T1000 (cell line): ENCODE measurements around the gene MEGF6.

Experiments
- DNase-seq: peaks from one replicate; lab custom pipeline; 2025; ENCODE audit warnings: mixed read lengths; lab: John Stamatoyannopoulos, UW

MEGF6 gene

DNA sequence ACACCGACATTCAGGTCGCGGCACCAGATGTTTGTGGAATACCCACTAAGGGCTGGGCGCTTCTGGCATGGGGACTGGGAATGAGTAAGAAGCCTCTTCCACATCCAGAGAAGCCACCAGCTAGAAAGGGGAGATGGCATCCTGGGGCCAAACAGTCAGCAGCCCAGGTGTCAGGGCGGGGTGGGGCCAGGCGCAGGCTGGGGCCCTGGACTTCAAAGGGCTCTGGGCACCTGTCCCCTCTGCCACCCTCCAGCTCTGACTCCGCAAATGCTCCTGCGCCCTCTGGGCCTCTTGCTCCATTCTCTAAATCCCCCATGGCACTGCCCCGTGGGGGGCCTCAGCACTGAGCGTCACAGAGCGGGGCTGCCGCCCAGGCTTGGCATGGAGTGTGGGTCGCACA is 70.4 kb downstream of the MEGF6 start:
- no peak for DNase-seq

DNA sequence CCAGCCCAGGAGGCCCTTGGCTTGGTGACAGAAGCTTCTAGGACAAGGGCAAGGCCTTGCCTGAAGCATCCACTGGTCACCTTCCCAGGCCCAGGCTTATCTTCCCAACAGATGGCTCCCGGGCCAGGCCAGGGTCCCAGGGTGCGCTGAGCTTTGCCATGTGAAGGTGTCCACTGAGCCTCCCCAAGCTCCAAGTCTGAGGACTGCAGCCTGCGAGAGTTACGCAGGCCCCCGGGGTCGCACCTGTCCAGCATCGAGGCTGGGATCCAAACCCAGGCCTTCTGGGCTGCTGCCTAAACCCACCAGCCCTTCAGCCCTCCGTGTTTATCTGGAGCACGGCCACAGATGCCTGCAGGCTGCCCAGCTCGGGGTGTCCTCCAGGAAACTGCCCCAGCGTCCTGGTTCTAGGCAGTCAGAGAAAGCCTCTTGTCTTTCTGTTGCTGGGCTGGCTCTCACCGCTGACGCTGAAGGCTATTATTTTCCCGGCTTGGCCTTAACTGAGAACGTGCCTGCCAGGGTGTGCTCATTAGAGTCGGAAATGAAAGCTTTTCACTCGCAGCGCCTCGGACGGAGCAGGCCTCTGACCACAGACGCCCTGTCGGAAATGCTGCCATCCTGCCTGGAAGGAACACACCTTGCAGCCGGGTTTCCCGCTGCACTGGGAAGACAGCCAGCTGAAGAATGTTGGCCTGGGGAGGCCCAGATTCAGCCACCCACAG is 71.4 kb downstream of the MEGF6 start:
- no peak for DNase-seq

DNA sequence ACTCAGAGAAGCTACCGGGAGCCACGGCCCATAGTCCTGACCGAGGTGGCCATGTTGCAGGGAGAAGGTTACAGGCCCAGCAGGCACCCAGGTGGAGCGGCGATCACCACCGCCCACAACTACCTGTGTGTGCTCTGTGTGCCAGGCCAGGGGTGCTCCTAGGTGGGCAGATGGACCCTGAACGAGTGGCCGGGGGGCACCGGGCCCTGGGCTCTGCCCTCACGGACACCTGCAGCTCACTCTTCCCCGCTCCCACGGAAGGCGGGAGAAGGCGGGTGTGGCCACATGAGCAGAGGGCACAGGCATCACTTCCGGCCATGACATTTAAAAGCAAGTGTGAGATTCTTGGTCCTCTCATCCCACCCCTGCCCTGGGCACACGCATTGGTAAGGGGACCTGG is 73.9 kb downstream of the MEGF6 start:
- DNase-seq: no peak

DNA sequence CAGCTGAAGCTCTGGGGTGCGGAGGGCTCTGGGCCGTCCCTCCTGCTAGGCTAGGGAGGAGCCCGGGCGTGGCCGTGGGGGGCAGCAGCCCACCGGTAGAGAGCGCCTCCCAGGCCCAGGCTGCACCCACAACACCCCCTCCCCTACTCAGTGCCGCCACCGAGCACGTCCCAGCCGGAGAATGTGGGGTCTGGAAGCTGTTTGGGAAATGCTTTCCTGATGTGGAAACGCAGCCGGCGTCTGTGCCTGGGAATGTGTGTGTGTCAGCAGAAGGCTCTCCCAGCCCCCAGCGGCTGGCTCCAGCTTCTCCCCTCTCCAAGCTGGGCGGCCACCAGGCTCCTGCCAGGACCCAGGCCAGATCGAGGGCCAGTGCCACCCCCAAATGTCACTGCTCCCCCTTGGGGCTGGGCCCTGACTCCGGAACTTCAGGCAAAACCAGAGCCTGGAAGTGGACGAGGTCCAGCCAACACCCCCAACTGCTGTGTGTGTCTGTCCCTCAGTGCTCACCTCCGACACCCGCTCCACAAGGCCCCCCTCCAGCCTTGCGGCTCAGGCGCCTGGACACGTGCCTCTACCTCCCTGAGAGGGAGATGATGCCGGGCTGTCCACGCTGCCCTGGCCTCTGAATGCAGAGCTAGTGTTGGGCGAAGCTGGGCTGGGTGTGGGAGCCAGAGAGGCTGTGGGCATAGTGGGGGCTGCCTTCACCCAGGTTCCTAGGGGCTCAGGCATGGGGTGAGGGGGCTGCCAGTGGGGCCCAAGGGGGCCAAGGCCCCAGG is 74.7 kb downstream of the MEGF6 start:
- DNase-seq: no peak

DNA sequence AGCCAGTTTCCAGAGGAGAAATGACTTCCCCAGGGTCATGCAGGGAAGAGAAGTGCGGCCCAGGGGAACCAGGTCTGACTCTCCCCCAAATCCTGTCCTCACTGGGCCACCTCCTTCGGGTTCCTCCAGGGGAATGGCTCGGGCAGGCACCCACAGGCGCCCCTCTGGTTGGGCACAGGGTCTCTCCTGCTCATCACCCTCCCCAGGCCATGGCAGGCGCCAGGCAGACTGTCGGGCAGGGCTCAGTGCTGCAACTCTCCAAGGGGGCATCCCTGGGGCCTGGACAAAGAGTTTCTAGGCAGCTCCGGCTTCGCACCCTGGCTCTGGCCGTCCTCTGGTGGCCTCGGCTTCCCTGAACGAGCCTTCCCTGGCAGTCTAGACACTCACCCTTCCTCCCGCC is 75.6 kb downstream of the MEGF6 start:
- DNase-seq: no peak

DNA sequence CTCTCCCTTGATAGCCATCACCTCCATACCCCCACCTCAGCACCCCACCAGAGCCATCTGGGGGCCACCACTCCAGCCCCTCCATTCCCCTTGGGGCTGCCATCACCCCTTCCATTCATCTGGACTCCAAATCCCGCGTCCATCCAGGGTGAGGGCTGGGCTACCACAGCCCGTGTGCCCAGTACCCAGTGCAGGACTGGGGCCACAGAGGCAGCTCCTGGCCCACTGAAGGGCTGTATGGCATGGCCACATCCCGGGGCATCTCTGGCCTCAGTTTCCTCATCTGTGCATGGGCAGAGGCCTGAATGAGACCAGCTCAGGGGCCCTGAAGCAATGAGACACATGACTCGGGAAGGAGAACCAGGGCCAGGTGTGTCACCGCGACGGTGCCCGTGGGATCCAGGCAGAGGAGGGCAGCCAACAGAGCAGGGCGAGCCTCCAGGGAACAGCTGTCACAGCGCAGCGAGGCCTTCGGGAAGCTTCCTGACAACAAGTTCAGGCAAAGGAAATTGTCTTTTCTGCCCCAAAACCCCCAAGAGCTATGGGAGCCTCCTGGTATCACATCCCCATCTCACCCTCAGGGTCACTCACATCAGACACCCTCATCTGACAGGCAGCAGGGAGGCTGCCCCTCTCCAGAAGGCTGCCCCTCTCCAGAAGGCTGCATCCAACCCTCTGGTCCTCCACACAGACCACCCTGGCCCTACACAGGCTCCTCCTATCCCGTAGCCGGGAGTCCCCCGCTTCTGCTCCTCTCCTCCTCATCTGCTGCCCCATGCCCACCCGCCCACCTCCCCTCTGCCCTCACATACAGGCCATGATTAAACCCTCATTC is 76.3 kb downstream of the MEGF6 start:
- no peak for DNase-seq

DNA sequence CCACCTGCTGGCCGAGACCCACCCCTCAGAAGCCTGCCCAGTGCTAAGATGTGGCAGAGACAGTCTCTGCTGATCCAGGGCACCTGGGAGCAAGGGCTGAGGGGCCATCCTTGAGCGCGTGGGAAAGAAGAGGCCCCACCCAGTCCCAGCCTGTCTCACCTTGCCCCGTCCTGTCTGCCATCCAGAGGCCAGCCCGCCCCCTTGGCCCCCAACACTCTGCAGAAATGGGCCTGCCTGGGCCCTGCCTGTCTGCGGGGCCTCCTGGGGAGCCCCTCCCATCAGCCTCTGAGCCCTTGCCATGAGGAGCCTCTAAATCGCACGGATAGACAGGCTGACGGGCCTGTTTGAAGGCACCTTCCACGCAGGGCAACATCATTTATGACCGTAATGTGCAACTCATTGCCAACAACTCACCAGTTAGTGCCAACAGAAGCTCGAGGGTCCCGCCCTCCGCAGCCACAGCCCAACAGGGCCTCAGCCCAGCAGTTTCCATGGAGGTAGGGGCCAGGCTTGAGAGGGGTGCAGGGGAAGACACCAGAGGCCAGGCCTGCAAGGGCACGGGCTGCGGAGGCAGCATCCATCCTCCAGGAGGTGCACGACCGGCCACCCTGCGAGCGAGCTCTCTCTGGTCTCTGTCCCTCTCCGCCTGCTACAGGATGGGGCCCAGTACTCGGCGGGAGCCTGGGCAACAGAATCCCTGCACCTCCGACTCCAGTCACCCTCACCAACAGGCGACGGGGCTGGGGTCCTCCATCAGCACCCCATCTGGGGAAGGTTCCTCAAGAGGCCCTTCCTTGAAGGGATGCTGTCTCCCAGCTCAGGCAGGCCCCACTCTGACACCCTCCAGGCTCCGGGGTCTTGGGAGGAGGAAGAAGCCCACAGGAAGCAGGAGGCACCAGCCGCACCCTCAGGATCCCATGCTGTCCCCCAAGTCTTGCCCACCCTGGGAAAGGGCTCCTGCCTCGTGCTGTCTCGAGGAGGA is 78.0 kb downstream of the MEGF6 start:
- DNase-seq: no peak

DNA sequence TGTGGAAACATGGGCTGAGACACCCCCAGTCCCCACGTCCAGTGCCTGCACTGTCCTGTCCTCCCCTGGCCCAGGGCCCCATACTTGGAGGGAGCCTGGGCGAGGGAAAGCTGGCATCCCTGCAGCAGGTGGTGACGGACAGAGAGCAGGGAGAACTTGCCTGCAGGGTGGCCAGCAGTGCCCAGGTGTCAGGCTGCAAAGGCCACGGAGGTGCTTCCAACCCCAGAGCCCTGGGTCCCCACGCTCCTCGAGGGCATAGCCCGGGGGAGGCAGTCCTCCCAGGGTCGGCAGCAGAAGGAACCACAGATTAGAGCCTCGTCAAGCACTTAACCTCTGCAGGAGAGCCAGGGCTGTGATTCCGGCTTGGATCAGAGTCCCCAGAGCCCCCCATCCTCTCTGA is 79.4 kb downstream of the MEGF6 start:
- DNase-seq: no peak

DNA sequence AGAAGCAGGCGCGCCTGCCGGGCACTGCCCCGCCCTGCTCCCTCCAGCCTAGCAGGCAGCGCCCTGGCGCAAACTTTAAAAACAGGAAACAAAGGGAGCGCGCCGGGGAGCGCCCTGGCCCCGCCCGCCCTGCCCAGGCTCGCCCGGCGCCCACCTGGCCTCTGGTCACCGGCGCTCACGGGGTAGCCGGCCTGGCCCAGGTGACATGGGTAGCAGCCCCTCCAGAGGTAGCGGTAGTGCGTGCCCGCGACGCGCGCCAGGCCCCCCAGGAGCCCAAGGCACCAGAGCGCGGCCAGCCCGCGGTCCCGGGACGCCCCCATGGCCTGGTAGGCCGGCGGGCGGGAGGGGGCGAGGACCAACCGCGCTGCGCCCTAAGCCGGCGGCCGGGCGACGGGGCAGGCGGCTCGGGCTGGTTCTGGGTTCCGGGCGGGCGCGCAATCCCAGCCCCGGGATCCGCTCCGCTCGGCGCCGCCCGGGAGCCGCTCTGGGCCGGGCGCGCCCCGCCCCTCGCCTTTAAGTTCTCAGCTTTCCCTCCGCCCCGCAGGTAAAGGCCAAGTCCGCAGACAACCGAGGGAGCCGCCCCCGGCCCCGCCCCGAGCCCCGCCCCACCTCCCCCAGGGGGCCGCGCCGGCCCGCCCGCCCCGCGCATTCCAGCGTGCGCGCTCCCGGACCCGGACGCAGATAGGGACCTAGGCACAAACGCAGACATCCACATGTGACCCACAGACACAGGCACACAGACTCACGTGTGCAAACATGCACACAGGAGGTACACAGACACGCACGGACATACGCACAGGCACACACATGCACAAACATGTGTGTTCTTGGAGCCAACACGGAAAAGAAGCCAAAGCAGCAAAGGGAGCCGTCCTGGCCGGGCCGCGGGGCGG is 80.1 kb downstream of the MEGF6 start:
- no peak for DNase-seq

DNA sequence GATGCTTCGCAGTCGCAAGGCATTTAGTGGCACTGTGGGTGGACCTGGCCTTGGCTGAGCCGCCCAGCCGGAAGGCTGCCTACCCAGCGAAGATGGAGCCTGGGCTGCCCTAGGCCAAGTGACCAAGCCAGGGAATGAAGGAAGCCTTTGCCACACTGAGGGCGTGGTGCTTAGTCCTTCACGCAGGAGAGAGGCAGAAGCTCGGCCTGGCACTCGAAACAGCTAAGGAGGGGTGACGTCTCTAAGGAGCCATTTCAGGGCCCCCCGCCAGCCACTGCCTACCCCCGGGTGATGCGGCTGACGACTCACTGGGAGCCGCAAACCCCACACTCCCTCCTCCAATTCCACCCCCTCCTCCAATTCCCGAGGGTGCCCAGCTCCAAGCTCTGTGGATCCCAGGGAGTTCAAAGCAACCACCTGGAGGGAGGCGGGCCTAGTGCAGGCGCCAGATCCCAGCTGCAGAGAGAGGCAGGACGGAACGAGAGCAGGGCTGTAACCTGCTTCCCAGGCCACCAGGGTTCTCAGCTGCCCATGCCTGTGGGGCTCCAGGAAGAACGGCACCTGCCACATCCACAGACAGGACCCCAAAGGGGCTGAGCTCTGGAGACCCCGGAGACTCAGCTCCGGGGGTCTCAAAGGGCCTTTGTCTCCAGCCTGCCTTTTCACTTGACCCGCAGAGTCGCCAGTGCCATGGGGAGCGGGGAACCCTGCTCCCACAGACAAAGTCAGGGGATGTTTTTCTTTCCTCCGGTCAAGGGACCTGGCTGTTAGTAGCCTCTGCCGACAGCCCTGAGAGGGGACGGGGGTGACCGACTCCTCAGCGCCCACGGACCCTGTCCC is 81.0 kb downstream of the MEGF6 start:
- DNase-seq: no peak

DNA sequence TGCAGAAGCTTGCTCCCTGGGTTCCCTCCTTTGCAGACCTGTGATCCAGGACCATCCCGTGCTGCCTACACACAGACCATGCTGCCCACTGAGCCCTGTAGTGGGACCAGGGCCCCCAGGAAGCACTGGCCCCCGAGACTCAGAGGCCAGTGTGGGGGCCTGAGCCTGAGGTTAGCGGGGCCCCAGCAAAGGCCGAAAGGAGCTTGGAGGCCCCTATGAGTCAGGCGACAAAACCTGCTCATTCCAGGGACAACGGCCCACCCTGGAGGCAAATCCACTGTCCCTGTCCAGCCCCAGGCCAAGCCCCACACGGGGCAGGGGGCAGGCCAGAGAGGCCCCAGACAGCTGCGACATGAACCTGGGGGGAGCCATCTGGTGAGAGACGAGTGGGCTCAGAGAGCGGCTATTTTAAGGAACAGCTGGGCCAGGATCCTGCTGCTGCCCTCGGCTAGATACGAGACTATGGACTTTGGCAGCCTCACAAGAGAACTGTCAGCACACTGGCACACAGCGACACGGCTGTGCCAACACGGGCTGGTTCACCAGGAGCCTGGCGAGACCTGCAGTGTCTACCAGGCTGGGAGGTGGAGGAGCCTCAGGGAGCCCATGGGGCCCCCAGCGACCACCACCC is 82.1 kb downstream of the MEGF6 start:
- DNase-seq: no peak

DNA sequence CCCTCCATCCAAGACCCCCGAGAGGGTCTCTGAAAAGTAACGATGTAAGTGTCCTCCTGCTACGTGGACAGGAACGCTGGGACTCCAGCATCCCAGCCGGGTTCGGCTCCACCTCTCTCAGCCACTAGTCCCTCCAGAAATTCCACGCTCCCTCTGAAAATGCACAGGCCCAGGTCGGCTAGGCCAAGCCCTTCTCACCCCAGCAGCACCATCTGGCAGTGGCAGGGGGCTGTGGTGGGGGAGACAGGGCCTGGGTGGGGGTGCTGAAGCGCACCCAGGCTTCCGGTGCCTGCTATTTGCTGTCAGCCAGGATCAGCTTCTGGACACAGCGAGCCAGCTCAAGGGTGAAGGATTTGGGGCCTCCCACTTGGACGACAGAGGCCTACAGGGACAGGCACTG is 83.5 kb downstream of the MEGF6 start:
- DNase-seq: no peak

DNA sequence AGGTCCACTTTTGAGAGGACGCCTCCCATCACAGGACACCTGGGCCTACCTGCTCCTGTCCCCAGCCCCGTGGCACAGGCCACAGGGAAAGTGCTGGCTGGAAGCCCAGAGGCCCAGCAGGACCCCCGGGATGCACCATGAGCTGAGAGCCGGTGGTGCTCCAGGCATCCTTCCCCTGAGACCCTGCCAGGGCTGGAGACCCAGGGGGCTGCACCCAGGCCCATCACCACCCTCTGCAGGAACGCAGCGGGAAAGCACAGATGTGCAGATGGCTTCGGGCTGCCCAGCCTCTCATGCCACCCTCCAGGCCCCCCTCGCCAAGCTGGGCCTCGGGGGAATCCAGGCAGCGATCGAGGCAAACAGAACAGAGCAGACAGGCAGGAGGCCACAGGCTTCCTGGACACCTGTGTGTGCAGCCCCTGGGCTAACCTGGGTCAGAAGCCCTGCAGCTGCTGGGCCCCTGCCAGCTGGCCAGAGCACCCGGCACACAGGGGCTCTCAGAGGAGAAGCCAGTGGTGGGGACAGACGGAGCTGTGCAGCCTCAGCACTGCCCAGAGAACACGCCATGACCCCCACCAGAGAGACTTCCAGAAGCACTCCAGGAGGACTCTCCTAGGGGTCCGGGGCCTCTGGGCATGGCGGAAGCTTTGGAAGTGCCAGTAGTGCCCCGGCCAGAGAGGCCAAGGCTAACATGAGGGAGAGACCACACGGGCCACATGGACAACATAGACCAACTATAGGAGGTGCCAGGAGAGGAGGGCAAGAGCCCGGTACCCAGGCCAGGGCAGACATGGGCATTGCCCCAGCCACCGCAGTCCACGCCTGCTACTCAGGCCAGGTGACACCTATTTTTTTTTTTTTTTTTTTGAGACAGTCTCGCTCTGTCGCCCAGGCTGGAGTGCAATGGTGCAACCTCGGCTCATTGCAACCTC is 85.5 kb downstream of the MEGF6 start:
- DNase-seq: no peak

DNA sequence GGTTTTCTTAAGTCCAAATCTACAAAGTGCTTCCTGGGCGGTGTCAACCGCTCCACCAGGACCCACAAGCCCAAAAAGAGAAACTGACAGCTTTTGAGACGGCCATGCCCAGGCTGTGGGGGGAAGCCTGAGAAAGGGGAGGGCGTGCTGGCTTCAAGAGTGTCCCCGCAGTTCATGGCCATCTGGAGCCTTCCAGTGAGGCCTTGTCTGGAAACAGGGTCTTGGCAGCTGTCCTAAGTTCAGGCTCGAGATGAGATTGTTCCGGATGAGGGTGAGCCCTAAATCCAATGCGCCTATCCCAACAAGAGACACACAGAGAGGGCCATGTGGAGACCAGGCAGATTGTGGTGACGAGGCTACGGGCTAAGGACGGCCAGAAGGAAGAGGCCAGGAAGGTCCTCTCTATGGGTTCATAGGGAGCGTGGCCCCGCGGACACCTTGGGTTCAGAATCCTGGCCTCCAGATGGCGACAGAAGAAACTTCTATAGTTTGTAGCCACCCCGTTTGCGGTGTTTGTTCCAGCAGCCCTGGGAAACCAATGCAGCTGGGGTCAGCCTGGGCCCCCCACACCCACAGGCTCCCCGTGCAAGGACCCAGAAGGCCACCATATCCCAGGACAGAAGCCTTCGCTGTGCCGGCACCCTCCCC is 86.6 kb downstream of the MEGF6 start:
- no peak for DNase-seq

DNA sequence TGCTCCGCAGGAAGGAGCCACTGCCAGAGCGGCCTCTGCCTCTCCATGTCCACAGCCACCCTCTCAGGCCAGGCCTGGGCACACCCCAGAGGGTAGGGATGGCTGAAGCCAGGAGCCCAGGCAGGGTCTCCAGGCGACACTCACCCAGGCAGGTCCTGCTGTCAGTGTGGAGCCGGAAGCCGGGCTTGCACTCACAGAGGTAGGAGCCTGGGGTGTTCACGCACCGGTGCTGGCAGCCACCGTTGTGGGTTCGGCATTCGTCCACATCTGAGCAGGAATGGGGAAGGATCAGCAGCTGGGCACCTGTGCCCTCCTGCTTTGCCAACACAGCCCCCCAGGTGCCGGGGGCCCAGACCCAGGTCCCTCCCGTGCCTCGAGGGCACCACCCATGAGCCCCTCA is 87.3 kb downstream of the MEGF6 start:
- no peak for DNase-seq

DNA sequence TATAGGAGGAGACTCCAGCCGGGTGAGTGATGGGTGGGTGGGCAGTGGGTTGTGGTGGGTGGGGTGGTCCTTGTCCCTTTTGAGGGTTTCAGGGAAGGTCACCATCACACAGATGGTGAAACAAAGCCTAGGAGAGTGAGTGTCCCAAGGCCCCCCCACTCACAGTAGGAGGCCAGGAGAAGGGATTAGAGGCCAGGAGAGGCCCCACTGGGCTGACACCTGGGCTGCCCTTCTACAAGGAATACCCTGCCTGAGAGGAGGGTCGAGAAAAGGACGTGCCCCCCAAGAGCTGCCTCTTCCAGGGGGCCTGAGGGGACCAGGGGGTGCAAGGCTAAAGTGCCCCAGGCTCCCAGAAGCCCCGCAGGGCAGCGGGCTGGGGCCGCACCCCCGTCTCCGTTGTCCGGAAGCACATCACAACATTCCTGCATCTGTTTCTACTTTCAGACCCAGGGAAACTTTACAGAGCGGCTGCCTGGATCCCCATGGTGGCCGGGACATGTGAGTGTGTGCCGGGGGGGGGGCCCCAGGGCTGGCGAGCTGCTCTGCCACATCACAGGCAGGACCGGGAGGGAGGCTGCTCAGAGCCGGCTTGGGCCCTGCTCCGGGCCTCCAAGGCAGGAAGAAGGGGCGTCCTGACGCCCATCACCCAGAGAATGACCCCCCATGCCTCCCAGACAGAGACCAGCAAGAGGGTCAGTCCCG is 88.6 kb downstream of the MEGF6 start:
- DNase-seq: no peak

DNA sequence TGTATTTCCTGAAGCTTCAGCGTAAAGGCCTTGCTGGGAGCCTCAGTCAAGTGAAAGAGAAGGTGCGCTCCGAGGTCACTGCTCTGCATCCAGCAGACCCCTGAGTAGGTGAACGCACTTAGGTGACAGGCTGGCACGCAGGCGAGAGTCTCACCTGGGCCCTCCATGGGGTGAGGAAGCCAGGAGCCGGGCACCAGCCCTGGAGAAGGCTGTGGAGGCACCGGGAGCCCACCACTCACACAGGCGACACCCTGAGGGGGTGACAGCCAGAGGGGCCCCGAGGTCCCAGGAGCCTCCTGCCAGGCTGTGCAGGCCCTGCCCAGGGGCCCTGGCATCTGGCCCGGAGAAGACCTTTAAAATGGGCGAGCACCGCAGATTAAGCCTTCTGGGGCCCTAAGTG is 89.2 kb downstream of the MEGF6 start:
- no peak for DNase-seq
